Activated T-cell treated with anti-CD3 and anti-CD28 coated beads, Interleukin-2, amount 50 U/mL, for 72 hours (primary cell): Measurements from ENCODE around the gene DHDH. TPM values are rescaled to one million over a fixed set of nuclear protein-coding genes. Genes with fewer than 3 reads are reported as not detected.

Experiments
- ATAC-seq, 2 donors: fragments of 150-1000 bp; cut with Tn5 transposase; replicated peaks in 1 of 2; 2 replicates each; pipeline ENCODE4 v1.10.0; 2021; ENCODE audit warnings: moderate library complexity in 2 of 2, mild to moderate bottlenecking in 1 of 2
- DNase-seq, 2 donors: peaks; one replicate each; pipeline ENCODE4 v3.0.0; 2021 to 2022; ENCODE audit warnings: mixed read lengths in 1 of 2
- H3K27ac Mint-ChIP-seq: one replicate; pipeline ENCODE4 v1.8.0; 2022; ENCODE audit warnings: mild to moderate bottlenecking, moderate library complexity, mixed read lengths
- H3K27me3 Mint-ChIP-seq: one replicate; pipeline ENCODE4 v1.8.0; 2022; ENCODE audit warnings: low read depth, mixed read lengths
- H3K36me3 Mint-ChIP-seq, 2 donors: one replicate each; pipeline ENCODE4 v1.8.0; 2022; ENCODE audit warnings: mixed read lengths in 2 of 2, mild to moderate bottlenecking in 1 of 2; ENCODE audit not compliant: insufficient read depth in 2 of 2
- H3K4me1 Mint-ChIP-seq: one replicate; pipeline ENCODE4 v1.8.0; 2022; ENCODE audit warnings: low read depth, mixed read lengths
- H3K4me3 Mint-ChIP-seq, 2 donors: one replicate each; pipeline ENCODE4 v1.8.0; 2022; ENCODE audit warnings: mild to moderate bottlenecking in 2 of 2, mixed read lengths in 2 of 2, moderate library complexity in 2 of 2
- H3K9me3 Mint-ChIP-seq, 2 donors: one replicate each; pipeline ENCODE4 v1.8.0; 2022; ENCODE audit warnings: mixed read lengths in 2 of 2
- total RNA-seq, 2 donors: library from RNA; stranded (reverse); gene quantifications; one replicate each; pipeline ENCODE4 v1.2.3, GENCODE V29; 2022

DHDH gene
- total RNA-seq, 2 donors from 2014 or later = 3.2 to 3.6 TPM

GRCh38 chr19:48968179-48968661 lies 34.7 kb downstream of the DHDH start:
- Mint-ChIP-seq H3K36me3 (peaks cover 9 to 19% of the 10 kb centered on the region in 2 donors), H3K27ac (peak overlapping the region; percentile 9), H3K4me3 (peak overlapping the region in 1 of 2 donors; percentile 28), H3K9me3 (no peaks in the 10 kb centered on the region), H3K4me1 (peaks cover 52% of the 10 kb centered on the region), H3K27me3 (no peaks in the 10 kb centered on the region)
- DNase-seq (no peak), ATAC-seq (no peak)

DNA sequence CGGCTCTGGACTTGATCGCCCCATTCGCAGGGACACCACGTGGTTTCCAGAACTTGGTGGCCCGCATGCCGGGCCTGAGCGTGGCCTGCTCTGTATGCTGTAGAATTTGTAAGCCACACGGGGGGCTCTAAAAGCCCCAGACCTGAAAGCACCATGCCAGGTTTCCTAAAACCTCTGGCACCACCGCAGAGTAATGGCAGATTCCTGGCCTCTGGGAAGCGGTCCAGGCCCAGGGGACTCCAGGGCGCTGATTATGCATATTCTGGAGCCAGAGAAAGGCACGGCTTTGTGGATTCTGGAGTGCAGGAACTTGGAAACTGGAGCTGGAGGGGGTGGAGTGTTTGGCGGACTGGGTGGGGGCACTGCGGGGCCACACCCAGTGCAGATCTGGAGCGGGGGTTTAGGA lies 35.3 kb downstream of the DHDH start:
- ATAC-seq = no peak
- no peak for DNase-seq
- Mint-ChIP-seq H3K36me3 (peaks cover 9 to 19% of the 10 kb centered on the region in 2 donors), H3K9me3 (no peaks in the 10 kb centered on the region), H3K27me3 (no peaks in the 10 kb centered on the region), H3K4me1 (peaks cover 46% of the 10 kb centered on the region), H3K4me3 (no peak overlapping the region), H3K27ac (peak overlapping the region; percentile 59)

DNA sequence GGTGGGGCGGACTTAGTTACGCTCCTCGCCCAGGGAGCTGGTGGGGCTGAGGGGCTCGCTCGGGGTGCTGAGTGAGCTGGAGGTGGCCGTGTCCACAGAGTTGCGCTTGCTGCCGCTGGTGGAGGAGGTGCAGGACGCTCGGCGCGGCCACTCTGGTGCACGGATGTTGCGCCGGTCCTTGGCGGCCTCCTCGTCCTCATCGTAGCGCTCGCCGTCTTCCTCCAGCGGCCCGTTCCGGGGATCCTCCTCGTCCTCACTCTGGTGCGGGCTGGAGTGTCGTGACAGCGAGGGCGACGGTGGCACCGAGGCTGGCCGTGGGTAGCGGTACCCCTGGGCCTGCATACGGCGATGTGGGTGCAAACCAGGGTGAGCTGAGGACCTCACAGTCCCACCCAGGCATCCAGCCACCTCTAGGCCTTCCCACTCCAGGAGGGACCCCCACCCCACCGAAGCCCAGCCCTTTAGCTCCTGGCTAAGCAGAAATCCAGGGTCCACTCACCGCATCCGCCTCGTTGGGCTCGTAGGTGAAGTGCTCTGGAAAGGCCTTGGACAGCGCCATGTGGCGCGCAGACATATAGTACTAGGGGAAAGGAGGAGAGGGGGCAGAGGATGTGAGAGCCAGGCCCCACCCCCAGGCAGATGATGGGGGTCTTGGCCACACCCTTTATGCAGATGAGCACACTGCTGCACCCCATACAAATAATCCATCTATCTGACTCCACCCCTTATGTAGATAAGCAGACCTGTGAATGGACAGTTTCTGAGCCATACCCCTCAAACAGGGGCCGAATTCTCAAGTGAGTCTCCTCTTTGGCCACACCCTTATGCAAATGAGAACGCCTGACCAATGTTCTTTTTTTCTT lies 36.0 kb downstream of the DHDH start:
- H3K27me3 Mint-ChIP-seq = no peaks in the 10 kb centered on the region
- H3K4me3 Mint-ChIP-seq = no peak overlapping the region
- H3K4me1 Mint-ChIP-seq = peaks cover 40% of the 10 kb centered on the region
- DNase-seq = peak in 1 of 2 donors; percentile 16
- H3K36me3 Mint-ChIP-seq = peaks cover 9 to 19% of the 10 kb centered on the region in 2 donors
- ATAC-seq = peak; percentile 3
- H3K9me3 Mint-ChIP-seq = no peaks in the 10 kb centered on the region
- H3K27ac Mint-ChIP-seq = no peak overlapping the region

GRCh38 chr19:48970139-48970766 lies 36.8 kb downstream of the DHDH start:
- ATAC-seq = no peak
- Mint-ChIP-seq H3K4me3 (no peak overlapping the region), H3K4me1 (peaks cover 35% of the 10 kb centered on the region), H3K27ac (peak overlapping the region; percentile 19), H3K36me3 (peaks cover 9 to 19% of the 10 kb centered on the region in 2 donors), H3K9me3 (no peaks in the 10 kb centered on the region), H3K27me3 (no peaks in the 10 kb centered on the region)
- no peak for DNase-seq

DNA sequence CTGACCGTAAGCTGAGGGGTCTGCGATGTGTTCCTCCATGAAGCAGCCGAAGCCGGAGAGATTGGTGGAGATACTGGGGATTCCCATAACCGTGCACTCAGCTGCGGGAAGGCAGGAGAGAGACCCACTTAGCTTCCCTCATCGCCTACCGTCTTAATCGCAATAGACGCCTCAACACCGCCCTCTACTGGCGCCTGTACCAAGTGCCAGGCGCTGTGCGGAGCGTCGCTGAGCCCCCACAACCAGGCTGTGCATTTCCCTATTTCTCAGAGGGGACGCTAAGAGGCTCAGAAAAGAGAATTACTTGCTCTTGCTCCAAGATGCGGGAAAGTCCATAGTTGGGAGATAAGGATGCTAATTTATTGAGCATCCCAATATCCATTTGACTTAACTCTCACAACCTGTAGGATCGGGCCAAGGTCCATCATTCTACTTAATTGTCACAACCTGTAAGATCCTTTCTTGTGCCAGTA lies 37.5 kb downstream of the DHDH start:
- Mint-ChIP-seq H3K4me3 (peak overlapping the region in 1 of 2 donors; percentile 29), H3K9me3 (no peaks in the 10 kb centered on the region), H3K27me3 (no peaks in the 10 kb centered on the region), H3K36me3 (peaks cover 9 to 13% of the 10 kb centered on the region in 2 donors), H3K4me1 (peaks cover 33% of the 10 kb centered on the region), H3K27ac (no peak overlapping the region)
- ATAC-seq (peak; percentile 48 to 51), DNase-seq (peak; percentile 85 to 87)

- Mint-ChIP-seq H3K4me3 (no peak overlapping the region), H3K9me3 (no peaks in the 10 kb centered on the region), H3K27ac (no peak overlapping the region), H3K27me3 (no peaks in the 10 kb centered on the region), H3K36me3 (peaks cover 2 to 5% of the 10 kb centered on the region in 2 donors), H3K4me1 (peaks cover 10% of the 10 kb centered on the region)
- DNase-seq = peak in 1 of 2 donors; percentile 52
- ATAC-seq = peak; percentile 57 to 74
Observed at GRCh38 chr19:48975947-48976847, 42.7 kb downstream of the DHDH start.

DNA sequence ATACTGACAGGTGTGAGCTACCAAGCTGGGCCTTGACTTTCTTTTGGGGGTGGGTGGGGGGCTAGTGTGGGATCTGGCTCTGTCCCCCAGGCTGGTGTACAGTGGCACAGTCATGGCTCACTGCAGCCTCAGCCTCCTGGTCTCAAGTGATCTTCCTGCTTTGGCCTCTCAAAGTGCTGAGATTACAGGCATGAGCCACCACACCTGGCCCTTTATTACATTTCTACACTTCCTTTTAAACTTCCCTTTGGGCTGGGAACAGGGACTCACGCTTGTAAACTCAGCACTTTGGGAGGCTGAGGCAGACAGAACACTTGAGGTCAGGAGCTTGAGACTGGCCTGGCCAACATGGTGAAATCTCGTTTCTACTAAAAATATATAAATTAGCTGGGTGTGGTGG lies 43.6 kb downstream of the DHDH start:
- Mint-ChIP-seq H3K27ac (no peak overlapping the region), H3K27me3 (no peaks in the 10 kb centered on the region), H3K36me3 (peaks cover 2 to 5% of the 10 kb centered on the region in 2 donors), H3K4me1 (peaks cover 10% of the 10 kb centered on the region), H3K4me3 (no peak overlapping the region), H3K9me3 (no peaks in the 10 kb centered on the region)
- no peak for ATAC-seq
- no peak for DNase-seq

- Mint-ChIP-seq H3K9me3 (no peaks in the 10 kb centered on the region), H3K4me3 (no peak overlapping the region), H3K36me3 (peaks cover 0 to 4% of the 10 kb centered on the region in 2 donors), H3K4me1 (peaks cover 3% of the 10 kb centered on the region), H3K27ac (no peak overlapping the region), H3K27me3 (no peaks in the 10 kb centered on the region)
- DNase-seq = no peak
- ATAC-seq = no peak
Observed at GRCh38 chr19:48982280-48982679, 48.8 kb downstream of the DHDH start.

DNA sequence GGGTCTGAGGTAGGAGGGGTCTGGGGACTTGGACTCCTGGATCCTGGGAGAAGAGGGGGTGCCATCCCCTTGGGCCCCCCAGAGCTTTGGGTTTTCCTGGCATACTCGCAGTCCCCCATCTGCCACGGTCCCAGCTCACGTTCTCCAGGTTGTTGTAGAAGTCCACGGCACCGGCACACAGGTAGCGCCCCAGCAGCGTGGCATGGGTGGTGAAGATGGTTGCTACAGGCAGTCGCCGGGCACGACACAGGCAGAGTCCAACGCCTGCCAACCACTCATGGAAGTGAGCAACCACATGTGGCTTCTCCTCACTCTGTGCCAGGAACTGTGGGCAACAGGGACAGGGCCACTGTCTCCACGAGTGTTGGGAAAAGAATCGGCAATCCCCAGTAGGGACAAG lies 52.2 kb downstream of the DHDH start:
- Mint-ChIP-seq H3K4me1 (peaks cover 15% of the 10 kb centered on the region), H3K9me3 (no peaks in the 10 kb centered on the region), H3K27ac (no peak overlapping the region), H3K27me3 (no peaks in the 10 kb centered on the region), H3K4me3 (no peak overlapping the region), H3K36me3 (peaks cover 3 to 5% of the 10 kb centered on the region in 2 donors)
- DNase-seq = no peak
- no peak for ATAC-seq

DNA sequence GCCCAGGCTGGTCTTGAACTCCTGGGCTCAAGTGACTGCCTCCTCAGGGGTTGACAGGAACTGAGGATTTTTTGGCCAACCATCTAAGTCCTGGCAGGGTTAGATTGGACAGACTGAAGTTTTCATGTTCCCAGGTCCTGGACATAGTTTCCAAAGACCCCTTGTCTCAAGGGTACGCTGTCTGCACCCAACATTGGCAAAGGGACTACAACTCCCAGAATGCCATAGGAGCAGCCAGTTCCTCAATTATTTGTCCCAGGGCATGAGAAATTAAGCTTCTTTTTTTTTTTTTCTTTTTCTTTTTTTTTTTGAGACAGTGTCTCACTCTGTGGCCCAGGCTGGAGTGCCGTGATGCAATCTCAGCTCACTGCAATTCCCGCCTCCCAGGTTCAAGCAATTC lies 52.7 kb downstream of the DHDH start:
- Mint-ChIP-seq H3K4me1 (peaks cover 20% of the 10 kb centered on the region), H3K36me3 (peaks cover 3 to 5% of the 10 kb centered on the region in 2 donors), H3K27me3 (no peaks in the 10 kb centered on the region), H3K27ac (no peak overlapping the region), H3K4me3 (no peak overlapping the region), H3K9me3 (no peaks in the 10 kb centered on the region)
- DNase-seq (no peak), ATAC-seq (no peak)

DNA sequence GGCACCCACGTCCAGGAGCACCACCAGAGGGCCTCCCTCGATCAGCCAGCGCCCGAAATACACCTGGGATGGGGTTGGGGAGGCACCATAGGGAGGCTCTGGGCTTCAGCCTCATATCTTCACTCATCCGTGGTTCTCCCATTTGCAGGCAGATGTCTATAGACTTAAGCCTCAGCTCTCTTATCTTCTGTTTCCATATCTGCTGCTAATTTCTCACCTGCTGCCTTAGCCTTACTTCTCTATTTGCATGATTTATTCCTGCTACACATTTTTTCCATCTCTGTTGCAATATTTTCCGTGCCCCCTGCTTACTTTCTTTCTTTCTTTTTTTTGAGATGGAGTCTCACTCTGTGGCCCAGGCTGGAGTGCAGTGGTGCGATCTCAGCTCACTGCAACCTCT lies 53.8 kb downstream of the DHDH start:
- Mint-ChIP-seq H3K4me1 (peaks cover 27% of the 10 kb centered on the region), H3K27ac (no peak overlapping the region), H3K36me3 (peaks cover 3 to 5% of the 10 kb centered on the region in 2 donors), H3K27me3 (no peaks in the 10 kb centered on the region), H3K9me3 (no peaks in the 10 kb centered on the region), H3K4me3 (no peak overlapping the region)
- DNase-seq = no peak
- ATAC-seq = no peak

- H3K9me3 Mint-ChIP-seq = no peaks in the 10 kb centered on the region
- DNase-seq (no peak), ATAC-seq (no peak)
- no peaks in the 10 kb centered on the region for H3K27me3 Mint-ChIP-seq
- peaks cover 30% of the 10 kb centered on the region for H3K4me1 Mint-ChIP-seq
- H3K4me3 Mint-ChIP-seq = no peak overlapping the region
- H3K27ac Mint-ChIP-seq = peak overlapping the region; percentile 10
- H3K36me3 Mint-ChIP-seq = peaks cover 3 to 5% of the 10 kb centered on the region in 2 donors
Observed at GRCh38 chr19:48988286-48988685, 54.8 kb downstream of the DHDH start.
